MM.1S (cell line): ENCODE results near the gene NR1H2.

Source experiments
- CTCF ChIP-seq: fragments of 300-600 bp; sonication (generic); IDR thresholded peaks from 2 replicates; pipeline ENCODE4 v1.5.1; 2016; ENCODE audit warnings: antibody characterized with exemption, low read length, mixed read lengths
- EZH2 ChIP-seq: fragments of 300-600 bp; sonication (generic); optimal IDR thresholded peaks from 2 replicates; pipeline ENCODE3; 2017; ENCODE audit warnings: low read depth, mild to moderate bottlenecking, antibody characterized with exemption, low read length, mixed read lengths
- EZH2phosphoT487 ChIP-seq: fragments of 300-600 bp; sonication (generic); IDR thresholded peaks from 2 replicates; pipeline ENCODE4 v1.6.1; 2018; ENCODE audit warnings: antibody characterized with exemption, low read length

- TF ChIP-seq EZH2 = no peak
- TF ChIP-seq CTCF = no peak
- TF ChIP-seq EZH2phosphoT487 = no peak
Measured at GRCh38 chr19:50420127-50420526, 43.9 kb downstream of the NR1H2 start.
